HL-60 (cell line): ENCODE results near the gene SKAP2.

Source experiments
- DNase-seq, 2 experiments: peaks; one replicate each; pipeline ENCODE4 v3.0.0-alpha.2; 2010 to 2020; ENCODE audit warnings: low read depth in 1 of 2, low spot score in 1 of 2
- H3K27ac ChIP-seq: fragments of 250-450 bp; sonication (Bioruptor Pico); replicated peaks from 2 replicates; pipeline ENCODE4 v1.5.1; 2020; ENCODE audit warnings: mild to moderate bottlenecking, moderate library complexity
- H3K27me3 ChIP-seq: fragments of 250-450 bp; sonication (Bioruptor Pico); 2 replicates; pipeline ENCODE4 v1.5.1; 2021; ENCODE audit warnings: mild to moderate bottlenecking, moderate library complexity; ENCODE audit not compliant: insufficient read depth, poor library complexity, severe bottlenecking
- H3K4me3 ChIP-seq: replicated peaks from 2 replicates; pipeline ENCODE4 v1.5.1; 2011; ENCODE audit warnings: mild to moderate bottlenecking, control low read depth, low read length; ENCODE audit not compliant: insufficient read depth
- CTCF ChIP-seq: IDR thresholded peaks from one replicate; pipeline ENCODE4 v1.5.1; 2011; ENCODE audit warnings: low read length, control low read depth, inconsistent platforms; ENCODE audit not compliant: insufficient read depth
- GABPA ChIP-seq: IDR thresholded peaks from 2 replicates; pipeline ENCODE4 v1.6.1; 2012; ENCODE audit warnings: low read depth
- POLR2AphosphoS5 ChIP-seq: IDR thresholded peaks from 2 replicates; pipeline ENCODE4 v1.6.1; 2012; ENCODE audit warnings: low read depth
- REST ChIP-seq: IDR thresholded peaks from 2 replicates; pipeline ENCODE4 v1.6.1; 2012; ENCODE audit warnings: low read depth; ENCODE audit not compliant: insufficient replicate concordance
- SPI1 ChIP-seq: IDR thresholded peaks from 2 replicates; pipeline ENCODE4 v1.6.1; 2012; ENCODE audit warnings: low read depth, mild to moderate bottlenecking, borderline replicate concordance

The SKAP2 gene

GRCh38 chr7:26857170-26857505, 7.3 kb downstream of the SKAP2 start:
- H3K27ac ChIP-seq: no peak overlapping the region
- no peak for TF ChIP-seq SPI1
- TF ChIP-seq REST: no peak
- no peak for TF ChIP-seq CTCF
- no peak for TF ChIP-seq GABPA
- no peak for TF ChIP-seq POLR2AphosphoS5
- H3K4me3 ChIP-seq: no peak overlapping the region
- H3K27me3 ChIP-seq: no peaks in the 10 kb centered on the region
- DNase-seq: no peak

DNA sequence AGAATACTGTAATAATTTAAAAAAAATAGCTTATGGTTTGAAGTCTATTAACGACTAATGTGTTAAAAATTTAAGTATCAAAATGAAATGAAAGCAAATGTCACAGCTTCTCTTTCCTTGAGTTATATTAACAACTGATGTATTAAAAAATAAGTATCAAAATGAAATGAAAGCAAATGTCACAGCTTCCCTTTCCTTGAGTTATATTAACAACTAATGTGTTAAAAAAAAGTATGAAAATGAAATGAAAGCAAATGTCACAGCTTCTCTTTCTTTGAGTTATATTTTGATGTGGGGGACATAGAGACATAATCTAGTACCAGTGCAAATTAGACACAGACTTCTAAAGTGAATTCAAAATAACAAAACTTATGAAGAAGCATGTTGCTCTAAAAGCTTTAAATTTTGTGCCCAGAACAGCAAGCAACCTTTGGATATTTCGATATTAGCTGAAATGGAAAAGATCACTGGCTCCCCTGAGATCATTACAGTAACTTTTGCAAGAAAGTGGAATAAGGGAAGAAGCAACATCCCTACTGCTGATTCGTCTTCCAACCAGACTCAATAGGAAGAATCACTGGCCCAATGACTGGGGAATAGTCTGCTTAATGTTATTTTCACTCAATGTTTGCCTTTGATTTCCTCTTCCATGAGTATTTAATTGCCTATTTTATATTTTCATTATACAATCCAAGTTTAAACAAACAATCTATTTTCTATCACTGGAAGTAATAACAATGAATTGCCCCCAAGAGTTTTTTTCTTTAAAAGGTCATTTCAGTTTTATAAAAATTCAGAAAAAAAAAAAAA, 8.0 kb downstream of the SKAP2 start:
- Histone ChIP-seq H3K4me3 (no peak overlapping the region), H3K27me3 (no peaks in the 10 kb centered on the region), H3K27ac (no peak overlapping the region)
- TF ChIP-seq POLR2AphosphoS5 (no peak), CTCF (no peak), REST (no peak), SPI1 (no peak), GABPA (no peak)
- no peak for DNase-seq

GRCh38 chr7:26854876-26855855, 9.2 kb downstream of the SKAP2 start:
- no peaks in the 10 kb centered on the region for H3K27me3 ChIP-seq
- no peak for DNase-seq
- no peak overlapping the region for H3K4me3 ChIP-seq
- TF ChIP-seq REST: no peak
- no peak for TF ChIP-seq SPI1
- TF ChIP-seq CTCF: no peak
- no peak for TF ChIP-seq GABPA
- no peak for TF ChIP-seq POLR2AphosphoS5
- no peak overlapping the region for H3K27ac ChIP-seq
